C4-2B (cell line): Measurements from ENCODE around the gene FRMD5.

Experiments
- H3K27ac ChIP-seq: fragments of 450-650 bp; 2 replicates; pipeline ENCODE4 v1.5.1; 2017
- ZFX ChIP-seq: fragments of 450-650 bp; IDR thresholded peaks from 2 replicates; pipeline ENCODE4 v1.6.1; 2017
- TF ChIP-seq, protein P1 (sequence below): fragments of 450-650 bp; conservative IDR thresholded peaks from 2 replicates; pipeline ENCODE4 v1.5.1; 2017; ENCODE audit warnings: mild to moderate bottlenecking

Gene FRMD5

DNA sequence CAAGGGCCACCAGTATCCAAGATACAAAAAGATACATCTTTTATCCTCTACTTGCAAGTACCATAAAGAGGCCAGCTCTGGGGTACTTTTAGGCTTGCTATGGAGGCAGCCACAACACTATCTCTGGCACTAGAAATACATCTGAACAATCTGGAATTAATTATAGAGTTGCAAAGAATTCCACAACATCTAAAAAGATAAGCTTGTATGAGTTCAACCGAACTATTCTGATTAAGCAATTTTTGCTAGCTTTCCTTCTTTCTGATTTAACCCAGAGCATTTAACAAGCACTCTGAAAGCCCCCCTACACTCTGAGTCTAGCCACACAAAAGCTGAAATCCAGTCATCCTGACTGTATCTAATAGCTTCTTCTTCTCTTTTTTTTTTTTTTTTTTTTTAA, 95.4 kb downstream of the FRMD5 start:
- TF ChIP-seq, protein P1, sequence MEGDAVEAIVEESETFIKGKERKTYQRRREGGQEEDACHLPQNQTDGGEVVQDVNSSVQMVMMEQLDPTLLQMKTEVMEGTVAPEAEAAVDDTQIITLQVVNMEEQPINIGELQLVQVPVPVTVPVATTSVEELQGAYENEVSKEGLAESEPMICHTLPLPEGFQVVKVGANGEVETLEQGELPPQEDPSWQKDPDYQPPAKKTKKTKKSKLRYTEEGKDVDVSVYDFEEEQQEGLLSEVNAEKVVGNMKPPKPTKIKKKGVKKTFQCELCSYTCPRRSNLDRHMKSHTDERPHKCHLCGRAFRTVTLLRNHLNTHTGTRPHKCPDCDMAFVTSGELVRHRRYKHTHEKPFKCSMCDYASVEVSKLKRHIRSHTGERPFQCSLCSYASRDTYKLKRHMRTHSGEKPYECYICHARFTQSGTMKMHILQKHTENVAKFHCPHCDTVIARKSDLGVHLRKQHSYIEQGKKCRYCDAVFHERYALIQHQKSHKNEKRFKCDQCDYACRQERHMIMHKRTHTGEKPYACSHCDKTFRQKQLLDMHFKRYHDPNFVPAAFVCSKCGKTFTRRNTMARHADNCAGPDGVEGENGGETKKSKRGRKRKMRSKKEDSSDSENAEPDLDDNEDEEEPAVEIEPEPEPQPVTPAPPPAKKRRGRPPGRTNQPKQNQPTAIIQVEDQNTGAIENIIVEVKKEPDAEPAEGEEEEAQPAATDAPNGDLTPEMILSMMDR: no peak
- TF ChIP-seq ZFX: no peak
- H3K27ac ChIP-seq: no peak overlapping the region

DNA sequence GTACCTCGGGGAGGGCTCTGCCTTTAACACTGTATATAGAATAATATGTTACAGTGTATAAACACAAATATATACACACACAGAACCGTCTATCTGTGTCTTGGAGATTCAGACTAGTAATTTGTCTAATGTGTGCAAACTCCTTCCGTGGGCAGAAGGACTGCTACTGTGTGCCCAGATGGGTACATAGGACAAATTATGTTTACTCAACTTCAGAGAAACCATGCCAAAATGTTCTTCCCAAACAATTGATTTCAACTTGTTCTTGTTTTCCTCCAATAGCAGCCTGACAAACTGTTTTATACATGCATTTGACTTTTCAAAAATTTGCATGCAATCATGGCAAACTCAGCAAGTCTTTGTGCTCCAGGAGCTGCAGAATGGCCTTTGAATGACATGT, 97.5 kb downstream of the FRMD5 start:
- TF ChIP-seq, protein P1: no peak
- TF ChIP-seq ZFX: no peak
- H3K27ac ChIP-seq: peak overlapping the region; percentile 66; the same call in 1 of the 2 replicates

DNA sequence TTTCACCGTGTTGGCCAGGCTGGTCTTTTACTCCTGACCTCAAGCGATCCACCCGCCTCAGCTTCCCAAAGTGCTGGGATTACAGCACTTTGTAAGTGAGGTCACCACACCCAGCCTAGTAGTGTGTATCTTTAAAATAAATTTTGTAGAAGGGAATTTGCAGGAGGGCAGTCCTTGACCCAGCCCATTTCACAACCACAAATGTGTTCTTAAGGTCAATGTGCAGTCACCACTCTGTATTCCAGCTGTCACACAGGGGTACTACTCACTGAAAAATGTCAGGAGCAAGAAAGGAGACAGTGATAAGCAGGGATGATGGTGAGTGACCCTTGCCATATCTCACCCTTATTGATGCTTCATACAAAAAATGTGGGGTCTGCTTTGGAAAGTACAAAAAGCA, 98.5 kb downstream of the FRMD5 start:
- TF ChIP-seq ZFX: no peak
- TF ChIP-seq, protein P1: no peak
- peak overlapping the region; percentile 33; the same call in 1 of the 2 replicates for H3K27ac ChIP-seq

DNA sequence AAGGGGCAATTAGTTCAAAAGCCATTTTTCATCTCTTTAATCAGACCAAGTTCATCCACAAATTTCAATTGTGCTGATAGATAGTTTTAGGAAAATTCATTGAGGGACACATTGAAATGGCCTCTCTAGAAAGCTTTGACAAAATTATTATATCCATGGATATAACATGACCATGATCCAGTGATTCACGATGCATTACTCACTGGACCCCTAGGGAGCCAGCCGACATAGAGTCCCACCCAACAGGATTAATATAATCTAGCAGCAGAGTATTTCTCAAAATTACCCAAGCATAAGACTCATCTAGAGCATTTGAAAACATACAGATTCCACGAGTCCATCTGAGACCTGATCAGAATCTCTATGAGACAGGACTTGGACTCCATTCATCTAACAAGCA, 100.3 kb downstream of the FRMD5 start:
- no peak overlapping the region for H3K27ac ChIP-seq
- TF ChIP-seq, protein P1: no peak
- no peak for TF ChIP-seq ZFX

DNA sequence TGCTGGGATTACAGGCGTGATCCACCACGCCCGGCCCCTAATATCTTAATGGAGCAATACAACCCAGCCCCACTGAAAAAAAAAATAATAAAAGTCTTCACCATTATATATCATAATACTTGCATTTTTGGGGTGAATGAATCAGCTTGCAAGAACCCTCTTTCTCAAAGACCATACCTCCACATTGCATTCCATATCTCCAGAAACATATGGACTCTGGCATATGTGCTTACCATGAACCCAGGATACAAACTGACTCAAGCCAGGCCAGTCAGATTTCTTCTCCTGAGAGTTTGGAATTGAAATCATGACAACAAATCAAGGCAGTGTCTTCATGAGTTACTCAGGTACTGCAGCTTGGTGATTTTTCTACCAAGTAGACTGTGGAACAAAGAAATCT, 101.2 kb downstream of the FRMD5 start:
- TF ChIP-seq, protein P1: no peak
- TF ChIP-seq ZFX: no peak
- H3K27ac ChIP-seq: no peak overlapping the region

DNA sequence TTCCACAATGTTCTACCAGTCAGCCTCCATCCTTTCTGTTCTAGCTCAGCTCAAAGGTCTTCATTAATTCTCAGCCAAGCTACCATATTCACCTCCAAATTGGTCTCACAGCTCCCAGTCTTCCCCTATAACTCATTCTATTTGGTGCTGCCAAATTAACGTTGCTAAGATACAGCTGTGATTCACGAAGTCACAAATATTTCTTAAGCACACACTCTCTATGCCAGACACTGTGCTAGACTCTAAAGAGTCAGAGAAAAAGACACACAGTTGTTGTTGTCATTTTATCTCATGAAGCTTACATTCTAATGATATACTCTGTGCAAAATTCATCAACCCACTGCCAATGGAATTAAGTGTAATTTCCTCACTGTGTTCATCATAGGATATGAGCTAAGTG, 102.8 kb downstream of the FRMD5 start:
- no peak for TF ChIP-seq ZFX
- TF ChIP-seq, protein P1: no peak
- H3K27ac ChIP-seq: no peak overlapping the region

DNA sequence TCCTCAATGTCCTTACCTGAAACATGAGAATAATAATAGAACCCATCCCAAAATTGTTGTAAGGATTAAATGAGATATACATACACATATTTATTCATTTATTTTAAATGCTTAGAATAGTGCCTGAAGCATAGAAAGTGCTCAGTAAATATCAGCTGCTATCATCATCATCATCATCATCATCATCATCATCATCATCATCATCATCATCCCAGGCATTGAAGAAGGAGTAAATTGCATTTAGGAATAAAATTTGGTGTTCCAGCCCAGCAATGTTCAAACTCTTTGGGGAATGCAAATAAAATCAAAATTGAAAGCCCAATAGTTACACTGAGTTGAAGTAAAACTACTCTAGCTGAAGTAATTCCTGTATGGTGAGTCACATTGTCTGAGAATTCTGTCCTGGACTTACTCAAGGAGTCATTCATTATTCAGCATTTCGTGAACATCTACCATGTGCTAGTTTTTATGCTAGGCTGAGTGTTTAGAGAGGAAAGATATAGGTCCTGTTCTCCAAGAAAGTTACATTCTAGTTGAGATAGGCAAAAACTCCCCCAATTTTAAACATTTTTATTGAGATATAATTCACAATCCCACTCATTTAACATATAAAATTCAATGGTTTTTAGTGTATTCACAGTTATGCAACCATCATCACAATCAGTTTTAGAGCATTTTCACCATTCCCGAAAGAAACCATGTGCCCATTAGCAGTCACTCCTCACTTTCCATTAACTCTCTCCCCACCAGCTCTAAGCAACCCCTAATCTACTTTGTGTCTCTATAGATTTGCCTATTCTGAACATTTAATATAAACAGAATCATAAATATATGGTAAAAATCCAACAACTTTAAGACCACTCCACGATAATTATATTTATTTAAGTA, 107.2 kb downstream of the FRMD5 start:
- no peak overlapping the region for H3K27ac ChIP-seq
- TF ChIP-seq, protein P1: no peak
- no peak for TF ChIP-seq ZFX
